Skeletal muscle cell (primary cell): ENCODE results near the gene PIP5K1B.

Experiments
- DNase-seq: peaks from one replicate; pipeline ENCODE4 v3.0.0-alpha.2; 2010; ENCODE audit warnings: low read depth
- H3K4me3 ChIP-seq: 2 replicates; pipeline ENCODE4 v1.5.1; 2011; ENCODE audit warnings: low read depth, mild to moderate bottlenecking, control low read depth, low read length, moderate library complexity

PIP5K1B gene

GRCh38 chr9:68730570-68731235 lies 25.7 kb downstream of the PIP5K1B start:
- H3K4me3 ChIP-seq = no peak overlapping the region
- DNase-seq = no peak

GRCh38 chr9:68731857-68732256 lies 26.8 kb downstream of the PIP5K1B start:
- no peak for DNase-seq
- H3K4me3 ChIP-seq = no peak overlapping the region

- H3K4me3 ChIP-seq = no peak overlapping the region
- no peak for DNase-seq
Observed at GRCh38 chr9:68732405-68733020, 27.5 kb downstream of the PIP5K1B start.

- no peak for DNase-seq
- no peak overlapping the region for H3K4me3 ChIP-seq
Observed at GRCh38 chr9:68733021-68733405, 28.0 kb downstream of the PIP5K1B start.

GRCh38 chr9:68738358-68738757 lies 33.3 kb downstream of the PIP5K1B start:
- H3K4me3 ChIP-seq = no peak overlapping the region
- no peak for DNase-seq

- no peak for DNase-seq
- no peak overlapping the region for H3K4me3 ChIP-seq
Observed at GRCh38 chr9:68739621-68740174, 34.7 kb downstream of the PIP5K1B start.

GRCh38 chr9:68740561-68740960 lies 35.5 kb downstream of the PIP5K1B start:
- no peak overlapping the region for H3K4me3 ChIP-seq
- DNase-seq = no peak

GRCh38 chr9:68741234-68741633 lies 36.2 kb downstream of the PIP5K1B start:
- DNase-seq = no peak
- H3K4me3 ChIP-seq = no peak overlapping the region

- DNase-seq = no peak
- no peak overlapping the region for H3K4me3 ChIP-seq
Observed at GRCh38 chr9:68741704-68742332, 36.8 kb downstream of the PIP5K1B start.

- no peak overlapping the region for H3K4me3 ChIP-seq
- DNase-seq = no peak
Observed at GRCh38 chr9:68742333-68742730, 37.3 kb downstream of the PIP5K1B start.

GRCh38 chr9:68744426-68744825 lies 39.4 kb downstream of the PIP5K1B start:
- no peak overlapping the region for H3K4me3 ChIP-seq
- no peak for DNase-seq

- H3K4me3 ChIP-seq = no peak overlapping the region
Observed at GRCh38 chr9:68746525-68746924, 41.5 kb downstream of the PIP5K1B start.

GRCh38 chr9:68747043-68747533 lies 42.0 kb downstream of the PIP5K1B start:
- no peak for DNase-seq
- no peak overlapping the region for H3K4me3 ChIP-seq

More at GRCh38 chr9:68746525-68746924, 41.5 kb downstream of the PIP5K1B start:
- no peak for DNase-seq

GRCh38 chr9:68749135-68749534 lies 44.1 kb downstream of the PIP5K1B start:
- no peak overlapping the region for H3K4me3 ChIP-seq
- DNase-seq = no peak

GRCh38 chr9:68749579-68750159 lies 44.6 kb downstream of the PIP5K1B start:
- no peak for DNase-seq
- no peak overlapping the region for H3K4me3 ChIP-seq

- DNase-seq = no peak
- no peak overlapping the region for H3K4me3 ChIP-seq
Observed at GRCh38 chr9:68750255-68750654, 45.2 kb downstream of the PIP5K1B start.

GRCh38 chr9:68750786-68751185 lies 45.7 kb downstream of the PIP5K1B start:
- no peak overlapping the region for H3K4me3 ChIP-seq
- no peak for DNase-seq

- DNase-seq = no peak
- H3K4me3 ChIP-seq = no peak overlapping the region
Observed at GRCh38 chr9:68751556-68751955, 46.5 kb downstream of the PIP5K1B start.

- no peak for DNase-seq
- H3K4me3 ChIP-seq = no peak overlapping the region
Observed at GRCh38 chr9:68755051-68755450, 50.0 kb downstream of the PIP5K1B start.

GRCh38 chr9:68755752-68756151 lies 50.7 kb downstream of the PIP5K1B start:
- H3K4me3 ChIP-seq = no peak overlapping the region
- no peak for DNase-seq
